NCI-H460 (cell line): ENCODE results near the gene HOXC11. TPM values are rescaled to one million over a fixed set of nuclear protein-coding genes. Genes with fewer than 3 reads are reported as not detected.

Experiments
- DNase-seq: peaks from one replicate; pipeline ENCODE4 v3.0.0-alpha.2; 2016; ENCODE audit warnings: low read depth; ENCODE audit errors: extremely low read depth
- polyA plus RNA-seq: library from polyadenylated mRNA; depleted of rRNA; stranded (reverse); fragments of >200 nt; gene quantifications from 2 replicates; pipeline ENCODE4 v1.2.3, GENCODE V29; 2014; cell fraction: nucleus; rRNA removed
- total RNA-seq: library from RNA; depleted of rRNA; stranded (reverse); fragments of >200 nt; shearing (Covaris generic); gene quantifications from 2 replicates; pipeline ENCODE4 v1.2.3, GENCODE V29; 2014; rRNA removed

The HOXC11 gene
- total RNA-seq, result 0.29 and 0.42 TPM in 2 replicates
- polyA plus RNA-seq, result 0.60 TPM in 1 of 2 replicates, not detected in the other

DNA sequence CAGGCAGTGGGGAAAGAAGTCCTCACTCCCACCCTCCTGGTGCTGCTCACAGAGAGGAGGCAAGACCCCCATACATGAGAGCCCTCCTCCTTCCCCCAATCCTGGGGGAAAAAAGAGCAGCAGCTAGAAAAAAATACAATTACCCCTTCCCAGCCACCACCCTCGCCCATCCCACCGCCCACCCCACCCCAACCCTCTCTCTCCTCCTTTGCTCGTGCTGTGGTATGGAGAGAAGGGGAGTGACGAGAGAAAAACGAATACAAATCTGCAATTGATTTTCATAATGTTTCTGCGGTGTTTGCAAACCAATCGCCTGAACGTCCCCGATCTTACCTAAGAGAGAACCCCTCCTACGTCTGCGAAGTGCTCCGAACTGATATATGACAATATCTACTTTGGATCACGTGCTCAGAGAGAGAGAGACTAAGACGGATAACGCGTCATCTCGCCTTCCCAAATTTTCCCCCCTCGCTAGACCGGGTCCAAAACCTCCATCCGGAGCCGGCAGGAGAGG, at the start of gene HOXC11:
Gene HOXC11, plus strand, starts transcription at position 405 of the 514 bp plus-strand sequence. CDS start 116 bp downstream, outside the sequence.
- no peak for DNase-seq

DNA sequence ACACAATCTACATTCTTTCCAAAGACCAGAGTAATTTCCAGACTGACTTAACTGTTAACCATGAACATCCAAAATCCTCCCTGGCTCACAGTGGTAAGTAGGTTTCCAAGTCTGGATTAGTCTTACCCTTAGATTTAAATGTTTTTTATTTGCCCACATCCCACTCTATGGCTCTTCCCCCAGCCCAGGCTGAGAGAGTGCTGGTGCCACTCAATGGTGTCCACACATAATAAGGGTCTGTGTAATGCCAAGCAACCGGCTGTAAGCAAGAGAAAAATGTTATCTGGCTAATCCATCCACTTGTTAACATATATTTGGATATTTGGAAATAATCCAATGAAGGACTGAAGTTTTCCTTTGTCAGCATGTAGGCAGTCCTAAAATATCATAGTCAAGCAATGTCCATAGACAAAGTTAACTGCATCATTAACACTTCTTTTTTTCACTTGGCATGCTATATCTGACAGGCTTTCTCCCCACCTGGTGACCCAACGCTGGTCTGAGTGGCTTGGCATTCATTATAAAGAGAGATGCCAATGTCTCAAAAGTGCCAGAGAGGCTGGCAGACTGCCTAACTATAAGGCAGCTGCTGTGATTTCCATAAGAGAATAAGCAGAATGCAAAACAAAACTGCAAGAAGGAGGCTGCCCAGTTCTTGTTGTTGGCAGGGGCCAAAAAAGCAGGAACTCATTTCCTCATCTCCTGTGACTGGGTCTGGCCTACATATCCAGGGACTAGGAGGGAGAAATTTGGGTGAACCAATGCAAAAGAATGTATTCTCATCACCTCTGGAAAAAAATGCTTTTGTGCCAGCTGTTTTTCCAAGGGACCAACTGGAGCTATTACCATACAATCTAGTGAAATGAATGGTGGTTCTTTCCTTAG, 48.2 kb upstream of the HOXC11 start:
- DNase-seq, result no peak

DNA sequence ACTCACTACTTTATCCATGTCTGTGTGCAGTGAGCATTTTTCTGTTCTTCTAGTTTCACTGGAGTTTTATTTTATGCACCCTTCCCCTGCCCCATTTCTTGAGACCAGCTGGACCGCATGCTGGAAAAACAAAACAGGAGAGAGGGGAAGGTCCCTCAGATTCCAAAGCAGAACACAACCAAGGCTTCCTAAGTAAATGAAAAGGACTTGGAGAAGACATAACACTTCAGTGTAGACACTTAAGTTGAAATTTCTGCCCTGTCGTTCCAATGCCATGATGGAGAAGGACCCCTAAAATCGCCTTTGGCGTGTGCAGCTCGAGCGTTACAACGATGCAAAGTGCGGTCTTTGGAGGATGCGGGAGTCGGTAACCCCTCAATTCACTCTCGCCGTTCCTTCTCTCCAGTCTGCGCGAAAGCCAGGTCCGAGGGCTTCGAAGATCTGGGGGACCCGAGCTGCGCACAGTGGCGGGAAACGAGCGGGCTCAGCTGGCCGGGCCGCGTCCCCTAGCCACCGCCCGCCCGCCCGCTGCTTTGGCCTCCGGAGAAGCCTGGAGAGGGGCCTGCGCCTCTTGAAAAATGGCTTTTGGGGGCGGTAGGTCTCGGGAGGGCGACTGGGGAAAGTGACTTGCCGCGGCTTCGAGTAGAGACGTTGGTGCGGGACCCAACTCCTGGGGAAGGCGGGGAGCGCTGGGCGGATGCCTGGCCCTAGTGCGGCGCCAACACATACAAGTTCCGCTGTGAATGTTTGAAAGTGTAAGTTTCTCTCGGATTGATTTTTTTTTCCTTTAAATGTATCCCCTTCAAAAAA, 45.5 kb upstream of the HOXC11 start:
- no peak for DNase-seq

DNA sequence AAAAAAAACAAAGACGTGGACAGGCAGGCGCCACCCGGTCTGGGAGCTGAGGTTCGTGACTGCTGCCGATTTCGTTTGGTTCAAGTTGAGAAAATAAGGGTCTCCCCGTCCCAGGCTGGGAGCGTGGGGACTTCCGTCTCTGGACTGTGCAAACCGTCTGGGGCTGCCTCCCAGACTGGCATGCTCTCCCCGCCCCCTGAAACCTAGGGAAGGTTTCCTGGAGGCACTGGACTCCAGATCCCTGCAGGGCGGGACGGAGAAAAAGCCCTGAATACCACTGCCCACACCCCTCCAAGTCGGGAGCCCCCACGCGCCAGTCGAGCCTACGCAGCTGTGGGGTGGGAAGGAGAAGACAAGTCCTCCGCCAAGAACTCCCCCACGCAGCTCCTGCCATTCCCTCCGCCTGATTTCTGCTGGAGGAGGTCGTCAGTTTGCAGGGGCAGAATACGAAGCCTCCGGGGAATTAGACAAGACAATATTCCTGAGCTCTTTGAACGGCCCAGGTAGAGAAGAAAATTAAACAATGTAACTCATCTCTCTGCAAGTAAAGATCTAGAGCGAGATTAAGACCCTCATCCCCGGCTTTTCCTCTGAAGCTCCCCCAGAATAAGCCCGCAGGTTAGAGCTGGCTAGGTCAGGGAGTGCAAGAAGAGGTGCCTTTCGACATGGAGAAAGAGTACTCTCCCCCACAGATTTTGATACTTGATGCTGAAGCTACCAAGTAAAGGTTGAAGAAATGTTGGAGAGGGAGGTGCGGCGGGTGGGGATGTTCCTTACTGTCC, 44.7 kb upstream of the HOXC11 start:
- DNase-seq, result no peak

DNA sequence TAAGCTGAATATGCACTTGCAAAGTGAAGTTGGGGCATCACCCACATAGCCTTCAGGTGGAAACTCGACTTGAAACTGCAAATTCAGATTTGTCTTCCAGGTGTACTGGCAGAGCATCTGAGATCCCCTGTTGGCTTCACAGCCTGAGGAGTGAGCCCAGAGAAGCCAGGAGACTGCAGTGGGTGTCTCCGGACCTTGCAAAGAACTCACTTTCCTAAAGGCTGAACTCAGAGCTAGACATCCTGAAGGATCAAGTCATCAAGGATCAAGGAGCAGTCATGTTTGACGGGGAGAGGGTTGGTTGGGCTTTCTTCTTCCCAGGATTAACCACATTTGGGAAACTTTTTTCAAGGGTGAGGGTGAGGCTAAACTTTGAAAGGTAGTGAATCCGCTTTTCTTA, 43.4 kb upstream of the HOXC11 start:
- no peak for DNase-seq

DNA sequence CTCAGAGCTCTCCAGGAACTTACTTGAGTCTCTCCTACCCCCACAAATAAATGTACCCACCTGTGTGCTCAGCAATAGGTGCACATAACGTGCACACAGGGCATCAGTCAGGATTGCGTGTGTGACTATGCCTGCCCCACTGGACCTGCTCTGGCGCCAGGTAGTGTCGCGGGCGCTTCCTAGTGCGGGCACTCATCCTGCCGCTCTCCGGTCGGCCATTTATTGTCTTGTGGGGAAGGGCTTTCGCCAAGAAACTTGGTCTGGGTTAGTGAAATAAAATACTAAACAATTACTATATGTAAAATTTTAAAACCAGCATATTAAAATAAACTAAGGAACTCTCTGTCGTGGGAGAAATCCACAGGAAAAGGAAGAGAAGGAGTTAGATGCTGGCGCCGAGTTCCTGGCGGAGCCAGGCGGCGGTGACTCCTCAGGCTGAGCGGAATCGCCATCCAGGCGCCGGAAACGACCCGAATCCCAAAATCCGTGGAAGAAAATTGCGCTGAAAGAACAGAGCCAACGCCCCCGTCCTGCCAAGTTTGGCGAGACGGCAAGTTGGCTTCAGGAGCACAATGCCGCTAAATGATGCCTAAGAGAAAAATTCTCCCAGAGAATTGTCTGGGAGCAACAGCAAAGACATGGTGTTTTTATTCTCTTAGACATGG, 42.2 kb upstream of the HOXC11 start:
- DNase-seq, result no peak

GRCh38 chr12:53931844-53932581, 40.9 kb upstream of the HOXC11 start:
- DNase-seq, result no peak

- no peak for DNase-seq
Measured at GRCh38 chr12:53932915-53933314, 40.0 kb upstream of the HOXC11 start.

GRCh38 chr12:53935383-53936341, 37.3 kb upstream of the HOXC11 start:
- no peak for DNase-seq

GRCh38 chr12:53937099-53937498, 35.8 kb upstream of the HOXC11 start:
- DNase-seq, result no peak

GRCh38 chr12:53937596-53938325, 35.2 kb upstream of the HOXC11 start:
- DNase-seq, result no peak

GRCh38 chr12:53938326-53939140, 34.4 kb upstream of the HOXC11 start, which contains the start of gene HOXC13:
TSS of gene HOXC13 (plus strand) at chr12:53938831. CDS start at chr12:53938907, 76 bp downstream.
- peak; percentile 99 for DNase-seq

DNA sequence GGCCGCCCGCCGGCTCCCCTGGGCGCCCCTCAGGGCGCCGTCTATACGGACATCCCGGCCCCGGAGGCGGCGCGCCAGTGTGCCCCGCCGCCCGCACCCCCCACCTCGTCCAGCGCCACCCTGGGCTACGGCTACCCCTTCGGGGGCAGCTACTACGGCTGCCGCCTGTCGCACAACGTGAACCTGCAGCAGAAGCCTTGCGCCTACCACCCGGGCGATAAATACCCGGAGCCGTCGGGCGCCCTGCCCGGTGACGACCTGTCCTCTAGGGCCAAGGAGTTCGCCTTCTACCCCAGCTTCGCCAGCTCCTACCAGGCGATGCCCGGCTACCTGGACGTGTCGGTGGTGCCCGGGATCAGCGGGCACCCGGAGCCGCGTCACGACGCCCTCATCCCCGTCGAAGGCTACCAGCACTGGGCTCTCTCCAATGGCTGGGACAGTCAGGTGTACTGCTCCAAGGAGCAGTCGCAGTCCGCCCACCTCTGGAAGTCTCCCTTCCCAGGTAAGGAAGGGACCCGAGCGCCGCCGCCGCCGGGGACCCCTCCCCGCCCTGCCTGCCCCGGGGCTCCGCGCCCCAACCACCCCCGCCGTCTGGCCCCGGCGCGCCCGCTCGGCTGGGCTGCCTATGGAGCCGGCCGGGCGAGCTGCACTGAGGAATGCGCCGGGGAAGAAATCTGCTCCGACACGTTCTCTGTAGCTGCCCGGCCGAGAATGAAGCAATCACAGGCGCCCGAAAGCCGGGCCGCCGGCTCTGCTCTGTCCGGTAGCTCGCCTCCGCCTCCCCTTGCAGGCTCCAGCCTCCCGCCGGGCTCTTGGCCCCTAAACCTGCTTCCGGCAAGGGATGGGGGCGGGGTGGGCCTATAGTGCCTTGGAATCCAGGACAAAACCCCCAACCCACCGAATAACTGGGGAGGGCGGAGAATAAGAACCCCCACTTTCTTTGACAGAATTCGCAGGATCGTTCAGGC, 33.5 kb upstream of the HOXC11 start:
- no peak for DNase-seq

DNA sequence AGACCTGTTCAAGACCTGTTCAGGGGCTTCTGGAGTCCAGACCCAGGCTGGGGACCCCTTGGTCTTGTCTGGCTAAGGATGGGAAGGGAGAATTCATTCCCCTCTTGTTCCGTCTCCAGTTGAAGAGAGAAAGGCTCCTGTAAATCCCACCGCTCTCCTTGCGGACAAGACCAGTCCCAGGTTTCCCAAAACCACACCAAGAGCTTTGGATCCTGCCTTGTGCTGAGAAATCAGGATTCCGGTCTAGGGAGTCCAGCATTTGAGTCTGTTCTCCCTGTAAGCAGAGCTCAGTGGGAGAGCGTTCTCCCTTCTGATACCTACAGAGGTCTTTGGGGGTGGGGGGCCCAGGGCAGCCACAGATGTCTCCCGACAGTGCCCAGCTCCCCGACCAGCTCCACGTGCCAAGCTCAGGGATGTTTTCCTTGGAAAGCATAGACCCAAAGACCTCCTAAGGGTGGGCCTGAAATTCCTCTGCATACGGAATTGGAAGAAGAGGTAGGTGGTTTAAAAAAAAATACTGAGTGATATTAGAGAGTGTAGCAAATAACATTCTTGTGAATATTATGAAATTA, 32.4 kb upstream of the HOXC11 start:
- no peak for DNase-seq

GRCh38 chr12:53941187-53941586, 31.7 kb upstream of the HOXC11 start:
- no peak for DNase-seq
